Endothelial cell of umbilical vein (primary cell): Measurements from ENCODE around the gene SLC35A2.

Experiments used
- EZH2 ChIP-seq: IDR thresholded peaks from 2 replicates; pipeline ENCODE4 v1.6.1; 2012; ENCODE audit warnings: borderline replicate concordance, low read depth, mild to moderate bottlenecking, moderate library complexity, low read length, inconsistent platforms; ENCODE audit not compliant: severe bottlenecking
- GATA2 ChIP-seq: IDR thresholded peaks from 2 replicates; pipeline ENCODE4 v1.7.0; 2011; ENCODE audit warnings: low read depth, mild to moderate bottlenecking, moderate library complexity, mixed read lengths, low read length; ENCODE audit not compliant: insufficient read length, insufficient read depth
- JUN ChIP-seq: IDR thresholded peaks from 2 replicates; pipeline ENCODE4 v1.6.1; 2011; ENCODE audit warnings: borderline replicate concordance, low read depth; ENCODE audit not compliant: insufficient read length, insufficient read depth
- POLR2A ChIP-seq: IDR thresholded peaks from 2 replicates; pipeline ENCODE4 v1.6.1; 2012; ENCODE audit warnings: low read depth, mild to moderate bottlenecking, control low read depth, low read length
- POLR2AphosphoS5 ChIP-seq: IDR thresholded peaks from 2 replicates; pipeline ENCODE4 v1.6.1; 2012; ENCODE audit warnings: low read depth, mild to moderate bottlenecking, control low read depth, low read length, moderate library complexity; ENCODE audit not compliant: insufficient read depth
- TF ChIP-seq, protein P1 (sequence below), 2 donors: IDR thresholded peaks; 1 replicate in 1 of 2; 2 replicates in 1 of 2; pipeline ENCODE4 v1.5.1; 2011; ENCODE audit warnings: low read length in 2 of 2, mild to moderate bottlenecking in 2 of 2, moderate library complexity in 2 of 2, control low read depth in 1 of 2, inconsistent platforms in 1 of 2, low read depth in 1 of 2; ENCODE audit not compliant: insufficient read depth in 1 of 2; ENCODE audit errors: extremely low read depth in 1 of 2
- TF ChIP-seq, protein P2 (sequence below): IDR thresholded peaks from 2 replicates; pipeline ENCODE4 v1.6.1; 2011; ENCODE audit not compliant: insufficient read depth, insufficient read length

DNA sequence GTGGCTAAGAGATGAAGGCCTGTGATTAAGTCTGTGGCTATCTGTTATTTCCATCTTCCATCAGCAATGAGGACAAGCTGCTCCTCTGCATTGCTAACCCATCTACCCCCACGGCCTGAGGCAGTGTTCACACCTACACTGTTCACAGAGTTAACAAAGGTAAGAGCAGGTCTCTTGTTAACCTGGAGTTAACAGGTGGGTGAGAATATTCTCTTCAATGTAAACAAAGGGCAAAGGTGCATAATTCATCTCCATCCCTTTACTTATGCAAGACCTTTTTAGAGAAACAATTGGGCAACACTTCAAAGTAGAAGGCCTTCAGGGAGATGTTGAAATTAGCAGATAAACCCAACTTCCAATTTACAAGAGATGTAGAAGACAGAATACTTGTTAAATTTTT is 2.8 kb downstream of the SLC35A2 start:
- TF ChIP-seq POLR2AphosphoS5 (no peak), EZH2 (no peak), POLR2A (no peak), JUN (no peak), GATA2 (no peak)
- TF ChIP-seq, protein P1, sequence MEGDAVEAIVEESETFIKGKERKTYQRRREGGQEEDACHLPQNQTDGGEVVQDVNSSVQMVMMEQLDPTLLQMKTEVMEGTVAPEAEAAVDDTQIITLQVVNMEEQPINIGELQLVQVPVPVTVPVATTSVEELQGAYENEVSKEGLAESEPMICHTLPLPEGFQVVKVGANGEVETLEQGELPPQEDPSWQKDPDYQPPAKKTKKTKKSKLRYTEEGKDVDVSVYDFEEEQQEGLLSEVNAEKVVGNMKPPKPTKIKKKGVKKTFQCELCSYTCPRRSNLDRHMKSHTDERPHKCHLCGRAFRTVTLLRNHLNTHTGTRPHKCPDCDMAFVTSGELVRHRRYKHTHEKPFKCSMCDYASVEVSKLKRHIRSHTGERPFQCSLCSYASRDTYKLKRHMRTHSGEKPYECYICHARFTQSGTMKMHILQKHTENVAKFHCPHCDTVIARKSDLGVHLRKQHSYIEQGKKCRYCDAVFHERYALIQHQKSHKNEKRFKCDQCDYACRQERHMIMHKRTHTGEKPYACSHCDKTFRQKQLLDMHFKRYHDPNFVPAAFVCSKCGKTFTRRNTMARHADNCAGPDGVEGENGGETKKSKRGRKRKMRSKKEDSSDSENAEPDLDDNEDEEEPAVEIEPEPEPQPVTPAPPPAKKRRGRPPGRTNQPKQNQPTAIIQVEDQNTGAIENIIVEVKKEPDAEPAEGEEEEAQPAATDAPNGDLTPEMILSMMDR (IDR thresholded peaks at IDR 0.05; ENCODE audit: extremely low read depth in 1 of 2, insufficient read depth in 1 of 2, low read depth in 1 of 2, low read length in 2 of 2): no peak
- TF ChIP-seq, protein P2, sequence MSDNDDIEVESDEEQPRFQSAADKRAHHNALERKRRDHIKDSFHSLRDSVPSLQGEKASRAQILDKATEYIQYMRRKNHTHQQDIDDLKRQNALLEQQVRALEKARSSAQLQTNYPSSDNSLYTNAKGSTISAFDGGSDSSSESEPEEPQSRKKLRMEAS: no peak
